ENCODE data around the gene CAMK2D. TPM values are rescaled to one million over a fixed set of nuclear protein-coding genes. Genes with fewer than 3 reads are reported as not detected.

The CAMK2D gene
- total RNA-seq, 3 donors from 2014 or later, result 124 to 136 (median 133) TPM

DNA sequence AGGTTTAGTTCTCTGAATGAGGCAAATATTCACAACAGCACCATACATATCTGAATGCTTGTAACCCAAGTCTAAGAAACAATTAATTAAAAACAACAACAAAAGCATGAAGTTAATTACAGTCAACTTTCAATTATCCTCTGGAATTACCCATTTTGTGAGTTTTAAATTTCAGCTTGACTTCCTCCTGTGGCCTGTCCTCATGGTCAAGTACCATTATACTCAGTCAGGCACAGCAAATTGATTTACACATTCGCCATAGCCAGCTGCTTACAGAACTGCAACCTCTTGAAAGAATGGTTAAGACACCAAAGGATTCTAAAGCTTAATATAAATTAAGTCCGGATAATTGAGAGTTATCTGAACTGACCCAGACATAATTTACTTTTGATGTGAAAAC is 306.5 kb downstream of the CAMK2D start:
- no peak for ATAC-seq
- no peak overlapping the region for H3K4me3 Mint-ChIP-seq
- DNase-seq, result no peak
- H3K4me1 Mint-ChIP-seq (ENCODE audit: low read depth), result peaks cover 12% of the 10 kb centered on the region
- H3K27me3 Mint-ChIP-seq (ENCODE audit: low read depth), result no peaks in the 10 kb centered on the region
- no peaks in the 10 kb centered on the region for H3K9me3 Mint-ChIP-seq
- peaks cover 48% of the 10 kb centered on the region for H3K36me3 Mint-ChIP-seq (ENCODE audit: insufficient read depth)

DNA sequence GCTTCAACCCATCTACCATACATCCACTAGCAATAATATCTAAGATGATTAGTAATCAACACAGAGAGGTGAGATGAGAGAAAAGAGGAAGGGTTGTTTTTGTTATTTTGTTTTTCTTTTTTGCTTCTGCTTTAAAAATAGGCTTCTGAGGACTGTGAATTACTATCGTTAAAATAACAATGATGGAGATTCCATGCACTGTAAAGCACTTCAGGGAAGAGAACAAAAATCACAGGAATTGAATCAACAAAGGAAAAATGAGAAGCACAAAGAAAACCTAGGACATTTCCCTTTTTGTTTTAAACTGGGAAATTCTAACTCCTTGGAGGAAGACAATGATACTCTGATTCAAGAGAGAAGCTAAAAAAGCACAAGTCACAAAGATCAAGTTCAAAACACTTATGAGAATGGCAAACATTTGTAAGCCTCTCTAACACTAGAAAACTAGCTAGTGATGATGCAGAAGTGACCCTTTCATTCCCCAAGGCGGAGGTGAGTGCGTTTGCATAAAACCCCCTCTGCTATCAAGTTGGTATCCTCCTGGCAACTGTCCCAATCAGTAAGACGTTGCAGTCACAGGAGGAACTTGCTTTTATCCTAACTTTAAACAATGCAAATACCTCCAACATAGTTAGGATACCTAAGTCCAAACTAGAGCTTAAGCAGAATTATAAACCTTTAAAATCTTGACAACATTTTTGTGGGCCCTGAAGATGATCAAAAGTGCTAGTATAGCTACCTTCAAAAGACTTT is 308.5 kb downstream of the CAMK2D start:
- H3K4me1 Mint-ChIP-seq (ENCODE audit: low read depth), result peaks cover 12% of the 10 kb centered on the region
- H3K4me3 Mint-ChIP-seq, result no peak overlapping the region
- ATAC-seq (no peak), DNase-seq (no peak)
- no peaks in the 10 kb centered on the region for H3K27me3 Mint-ChIP-seq (ENCODE audit: low read depth)
- peaks cover 46% of the 10 kb centered on the region for H3K36me3 Mint-ChIP-seq (ENCODE audit: insufficient read depth)
- no peaks in the 10 kb centered on the region for H3K9me3 Mint-ChIP-seq

DNA sequence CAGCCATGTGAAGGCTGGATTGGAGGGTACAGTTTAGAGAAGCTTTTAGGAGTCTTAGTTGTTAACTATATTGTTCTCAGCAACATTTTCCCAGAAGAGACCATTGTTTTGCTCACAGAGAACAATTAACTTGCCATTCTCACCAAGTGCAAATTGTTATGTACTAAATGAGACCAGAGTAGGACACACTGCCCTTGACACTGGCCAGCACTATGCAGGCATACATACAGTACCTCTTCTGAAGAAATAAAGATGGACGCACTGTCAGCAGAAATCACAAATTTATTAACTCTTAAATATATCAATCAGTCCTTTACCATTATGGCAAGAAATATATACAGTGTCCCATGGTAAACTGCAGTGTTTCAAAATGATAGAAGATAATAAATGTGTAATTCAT is 309.4 kb downstream of the CAMK2D start:
- Mint-ChIP-seq H3K4me1 (ENCODE audit: low read depth) (peaks cover 12% of the 10 kb centered on the region), H3K36me3 (ENCODE audit: insufficient read depth) (peaks cover 38% of the 10 kb centered on the region), H3K27me3 (ENCODE audit: low read depth) (no peaks in the 10 kb centered on the region), H3K9me3 (no peaks in the 10 kb centered on the region), H3K4me3 (no peak overlapping the region)
- DNase-seq (no peak), ATAC-seq (no peak)

DNA sequence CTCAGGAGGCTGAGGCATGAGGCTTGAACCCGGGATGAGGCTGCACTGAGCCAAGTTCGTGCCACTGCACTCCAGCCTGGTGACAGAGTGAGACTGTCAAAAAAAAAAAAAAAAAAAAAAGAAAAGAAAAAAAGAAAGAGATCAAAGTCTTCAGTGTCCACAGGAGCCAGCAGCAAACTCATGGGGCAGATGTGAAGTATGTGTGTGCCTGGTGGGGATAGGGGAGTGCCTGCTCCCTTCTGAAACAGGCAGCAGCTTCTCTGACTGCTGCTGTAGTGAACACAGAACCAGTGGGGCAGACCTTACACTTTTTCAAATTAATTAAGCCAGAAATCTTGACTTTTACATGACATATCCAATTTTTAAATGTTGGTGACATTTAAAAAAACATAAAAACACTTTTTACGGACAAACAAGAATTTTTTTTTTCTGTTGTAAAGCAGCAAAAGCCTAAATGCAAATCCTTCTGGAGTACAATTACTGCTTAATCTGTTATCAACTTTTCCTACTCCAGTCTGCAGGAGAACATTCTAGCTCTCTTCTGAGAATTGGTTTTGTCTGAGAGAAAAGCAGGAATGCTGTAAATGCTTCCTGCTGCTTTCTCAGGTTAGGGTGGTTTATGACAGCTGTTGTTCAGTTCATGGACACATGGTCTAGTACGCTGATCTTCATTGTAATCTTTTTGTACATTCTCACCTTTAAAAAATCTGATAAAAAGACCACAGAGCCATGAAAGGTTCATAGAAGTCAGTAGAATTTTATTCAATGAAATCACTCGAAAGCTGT is 311.1 kb downstream of the CAMK2D start:
- ATAC-seq, result no peak
- H3K9me3 Mint-ChIP-seq, result peaks cover 3% of the 10 kb centered on the region
- peaks cover 26% of the 10 kb centered on the region for H3K36me3 Mint-ChIP-seq (ENCODE audit: insufficient read depth)
- no peak for DNase-seq
- no peak overlapping the region for H3K4me3 Mint-ChIP-seq
- H3K27me3 Mint-ChIP-seq (ENCODE audit: low read depth), result no peaks in the 10 kb centered on the region
- H3K4me1 Mint-ChIP-seq (ENCODE audit: low read depth), result peaks cover 12% of the 10 kb centered on the region

DNA sequence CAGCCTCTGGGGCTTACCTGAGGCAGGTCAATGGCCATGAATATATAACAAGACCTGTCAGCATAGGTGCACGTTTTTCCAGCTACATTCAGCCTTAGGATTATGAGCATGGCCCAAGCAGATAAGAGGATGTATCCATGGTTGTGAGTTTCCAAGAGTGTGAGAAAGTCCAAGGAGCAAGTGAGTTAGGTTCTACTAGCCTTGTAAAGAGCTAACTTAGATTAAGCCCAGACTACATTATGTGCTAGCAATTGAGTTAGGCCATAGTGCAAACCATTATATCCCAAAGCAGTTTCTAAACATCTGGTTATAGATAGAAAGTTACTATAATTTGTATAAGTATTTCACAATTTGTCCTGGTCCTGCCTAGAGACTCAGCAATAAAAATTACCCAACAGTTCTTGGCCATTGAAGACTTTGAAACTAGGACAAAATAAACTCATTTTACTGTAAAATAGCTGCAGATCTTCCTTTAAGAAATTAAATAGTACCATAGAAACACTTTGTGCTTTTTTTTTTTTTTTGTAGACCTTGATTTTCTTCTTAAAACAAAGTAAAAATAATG is 312.0 kb downstream of the CAMK2D start:
- no peak for DNase-seq
- Mint-ChIP-seq H3K4me3 (no peak overlapping the region), H3K4me1 (ENCODE audit: low read depth) (peaks cover 12% of the 10 kb centered on the region), H3K36me3 (ENCODE audit: insufficient read depth) (peaks cover 25% of the 10 kb centered on the region), H3K27me3 (ENCODE audit: low read depth) (no peaks in the 10 kb centered on the region), H3K9me3 (peaks cover 3% of the 10 kb centered on the region)
- no peak for ATAC-seq

DNA sequence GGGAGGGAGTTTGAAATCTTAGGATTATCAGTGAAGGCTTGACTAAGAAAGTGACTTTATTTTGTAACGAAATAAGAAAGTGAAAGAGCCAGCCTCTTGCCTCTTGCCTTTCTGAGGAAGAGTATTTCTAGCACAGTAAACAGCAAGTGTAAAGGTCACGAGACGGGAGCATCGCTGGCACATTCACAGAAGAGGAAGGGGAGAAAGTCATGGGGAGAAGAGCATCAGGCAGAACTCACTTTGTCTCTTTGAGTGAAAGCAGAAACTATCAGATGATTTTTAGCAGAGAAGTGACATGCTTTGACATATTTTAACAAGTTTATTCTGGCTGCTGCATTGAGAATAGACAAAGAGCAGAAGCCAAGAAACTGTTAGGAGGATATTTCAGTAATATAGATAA is 313.8 kb downstream of the CAMK2D start:
- no peaks in the 10 kb centered on the region for H3K27me3 Mint-ChIP-seq (ENCODE audit: low read depth)
- ATAC-seq (peak; percentile 16 to 72), DNase-seq (no peak)
- H3K4me1 Mint-ChIP-seq (ENCODE audit: low read depth), result peaks cover 9% of the 10 kb centered on the region
- peaks cover 13% of the 10 kb centered on the region for H3K36me3 Mint-ChIP-seq (ENCODE audit: insufficient read depth)
- peaks cover 3% of the 10 kb centered on the region for H3K9me3 Mint-ChIP-seq
- H3K4me3 Mint-ChIP-seq, result no peak overlapping the region

DNA sequence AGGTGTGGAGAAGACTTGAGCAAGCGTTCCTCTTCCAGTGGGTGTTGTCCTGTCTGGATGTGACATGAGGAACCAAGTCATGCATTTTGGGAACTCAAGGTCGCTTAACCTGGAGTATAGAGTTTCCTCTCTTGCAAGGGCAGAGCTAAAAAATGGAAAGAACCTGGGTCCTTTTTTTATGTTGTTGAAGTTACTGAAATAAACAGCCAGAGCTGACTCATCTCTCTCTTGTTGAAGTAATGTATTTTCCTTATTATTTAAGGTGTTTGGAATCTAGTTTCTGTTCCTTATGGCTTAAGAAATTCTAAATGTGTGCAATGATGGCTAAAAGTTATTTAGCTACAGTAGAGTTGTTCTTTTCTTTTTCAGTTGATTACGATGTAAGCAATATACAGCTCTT is 314.5 kb downstream of the CAMK2D start:
- no peak for DNase-seq
- Mint-ChIP-seq H3K36me3 (ENCODE audit: insufficient read depth) (peaks cover 11% of the 10 kb centered on the region), H3K9me3 (peaks cover 3% of the 10 kb centered on the region), H3K4me3 (no peak overlapping the region), H3K27me3 (ENCODE audit: low read depth) (peaks cover 2% of the 10 kb centered on the region), H3K4me1 (ENCODE audit: low read depth) (peaks cover 9% of the 10 kb centered on the region)
- no peak for ATAC-seq

DNA sequence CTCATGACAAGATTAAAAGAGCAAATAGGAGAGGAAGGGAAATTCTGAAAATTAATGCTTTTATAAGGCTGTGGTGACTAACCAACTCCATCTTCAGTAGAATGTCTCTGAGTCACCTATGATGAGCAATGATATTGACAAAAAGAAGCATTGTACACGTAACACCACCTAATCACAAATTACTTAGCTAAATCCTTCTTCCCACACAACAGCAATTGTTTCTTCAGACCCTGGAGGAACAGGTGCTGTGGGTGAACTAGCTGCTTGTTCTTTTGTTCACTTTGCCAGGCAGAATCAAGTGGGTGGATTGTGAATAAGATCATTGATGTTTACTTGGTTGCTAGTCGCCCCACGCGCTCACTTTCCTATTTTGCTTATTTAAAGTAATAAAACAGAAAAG is 315.5 kb downstream of the CAMK2D start:
- Mint-ChIP-seq H3K27me3 (ENCODE audit: low read depth) (peaks cover 2% of the 10 kb centered on the region), H3K4me3 (peak overlapping the region; percentile 48), H3K36me3 (ENCODE audit: insufficient read depth) (peaks cover 2% of the 10 kb centered on the region), H3K9me3 (peaks cover 3% of the 10 kb centered on the region), H3K4me1 (ENCODE audit: low read depth) (peaks cover 9% of the 10 kb centered on the region)
- DNase-seq, result peak; percentile 12
- peak; percentile 77 to 85 for ATAC-seq

DNA sequence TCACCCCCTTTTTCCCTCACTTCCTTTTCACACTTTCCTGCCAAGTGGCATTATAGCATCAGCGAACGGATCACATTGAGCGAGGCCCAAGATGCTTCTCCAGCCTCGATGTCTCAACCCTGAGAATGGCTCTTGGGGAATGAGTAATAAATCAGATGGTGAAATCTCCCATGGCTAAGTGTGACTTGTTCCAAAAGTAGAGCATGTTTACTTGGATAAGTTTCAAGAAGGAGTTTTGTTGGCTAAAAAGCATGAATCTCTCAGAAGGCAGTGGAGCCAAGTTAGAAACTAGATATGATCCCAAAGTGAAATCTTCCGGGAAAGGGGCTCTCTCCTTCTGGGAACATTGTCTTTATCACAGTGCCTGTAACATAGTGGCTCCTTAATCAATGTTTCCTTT is 316.3 kb downstream of the CAMK2D start:
- H3K4me1 Mint-ChIP-seq (ENCODE audit: low read depth), result peaks cover 9% of the 10 kb centered on the region

DNA sequence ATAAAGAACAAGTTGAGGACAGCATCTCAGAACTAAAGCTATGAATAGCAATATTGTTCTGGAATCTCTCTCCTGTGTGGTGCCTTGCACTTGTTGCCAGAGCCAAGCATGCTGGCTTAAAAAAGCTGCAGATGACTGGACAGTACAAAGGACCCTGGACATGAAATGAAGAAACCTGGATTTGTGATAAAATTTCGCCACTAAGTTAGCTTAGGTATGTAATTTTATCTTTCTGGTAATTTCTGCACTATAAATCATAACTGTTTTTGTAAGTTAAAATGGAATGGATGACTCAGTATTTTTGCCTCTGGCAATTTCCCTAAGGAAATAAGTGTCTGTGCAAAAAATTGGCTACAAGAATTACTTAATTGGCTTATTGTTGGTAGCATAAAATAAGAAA is 317.2 kb downstream of the CAMK2D start:
- DNase-seq, result no peak
- ATAC-seq, result no peak
- Mint-ChIP-seq H3K27me3 (ENCODE audit: low read depth) (peaks cover 2% of the 10 kb centered on the region), H3K4me3 (no peak overlapping the region), H3K36me3 (ENCODE audit: insufficient read depth) (peaks cover 2% of the 10 kb centered on the region), H3K4me1 (ENCODE audit: low read depth) (peaks cover 9% of the 10 kb centered on the region), H3K9me3 (peaks cover 3% of the 10 kb centered on the region)

More for the DNA sequence above, 316.3 kb downstream of the CAMK2D start:
- Mint-ChIP-seq H3K27me3 (ENCODE audit: low read depth) (peaks cover 2% of the 10 kb centered on the region), H3K9me3 (peaks cover 3% of the 10 kb centered on the region), H3K36me3 (ENCODE audit: insufficient read depth) (peaks cover 2% of the 10 kb centered on the region), H3K4me3 (no peak overlapping the region)
- ATAC-seq, result no peak
- no peak for DNase-seq

DNA sequence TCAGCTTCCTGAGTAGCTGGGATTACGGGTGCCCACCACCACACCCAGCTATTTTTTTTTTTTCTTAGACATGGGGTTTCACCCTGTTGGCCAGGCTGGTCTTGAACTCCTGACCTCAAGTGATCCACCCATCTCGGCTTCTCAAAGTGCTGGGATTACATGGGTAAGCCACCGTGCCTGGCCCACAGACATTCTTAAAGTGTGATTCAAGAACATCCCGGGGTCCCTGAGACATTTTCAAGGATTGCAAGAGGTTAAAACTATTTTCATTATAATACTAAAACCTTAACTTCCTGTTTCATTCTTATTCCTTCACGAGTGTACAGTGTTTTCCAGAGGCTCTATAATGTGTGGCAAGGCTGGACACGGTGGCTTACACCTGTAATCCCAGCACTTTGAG is 318.7 kb downstream of the CAMK2D start:
- peaks cover 2% of the 10 kb centered on the region for H3K27me3 Mint-ChIP-seq (ENCODE audit: low read depth)
- DNase-seq, result no peak
- peaks cover 2% of the 10 kb centered on the region for H3K36me3 Mint-ChIP-seq (ENCODE audit: insufficient read depth)
- no peak overlapping the region for H3K4me3 Mint-ChIP-seq
- peaks cover 9% of the 10 kb centered on the region for H3K4me1 Mint-ChIP-seq (ENCODE audit: low read depth)
- H3K9me3 Mint-ChIP-seq, result peaks cover 3% of the 10 kb centered on the region
- ATAC-seq, result no peak

DNA sequence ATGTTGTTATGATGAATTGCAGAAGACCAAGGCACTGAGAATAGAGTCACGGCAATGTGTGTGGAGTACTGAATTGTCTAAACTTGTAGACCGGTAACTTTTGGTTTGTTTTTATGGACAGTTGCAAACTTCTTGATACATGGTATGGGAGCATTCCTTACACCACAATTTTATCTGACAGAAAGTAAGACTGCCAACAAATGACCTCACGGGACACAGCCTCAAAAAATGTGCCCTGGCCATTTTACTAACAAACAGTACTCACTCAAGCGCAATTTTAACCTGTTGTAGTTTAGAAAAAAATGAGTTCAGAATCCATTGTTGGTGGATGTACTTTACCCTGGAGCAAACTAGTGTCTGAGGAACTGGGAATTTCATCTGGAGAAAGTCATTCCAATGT is 321.2 kb downstream of the CAMK2D start:
- no peak for ATAC-seq
- Mint-ChIP-seq H3K9me3 (no peaks in the 10 kb centered on the region), H3K4me3 (no peak overlapping the region), H3K36me3 (ENCODE audit: insufficient read depth) (no peaks in the 10 kb centered on the region), H3K27me3 (ENCODE audit: low read depth) (peaks cover 2% of the 10 kb centered on the region), H3K4me1 (ENCODE audit: low read depth) (peaks cover 21% of the 10 kb centered on the region)
- DNase-seq, result no peak

DNA sequence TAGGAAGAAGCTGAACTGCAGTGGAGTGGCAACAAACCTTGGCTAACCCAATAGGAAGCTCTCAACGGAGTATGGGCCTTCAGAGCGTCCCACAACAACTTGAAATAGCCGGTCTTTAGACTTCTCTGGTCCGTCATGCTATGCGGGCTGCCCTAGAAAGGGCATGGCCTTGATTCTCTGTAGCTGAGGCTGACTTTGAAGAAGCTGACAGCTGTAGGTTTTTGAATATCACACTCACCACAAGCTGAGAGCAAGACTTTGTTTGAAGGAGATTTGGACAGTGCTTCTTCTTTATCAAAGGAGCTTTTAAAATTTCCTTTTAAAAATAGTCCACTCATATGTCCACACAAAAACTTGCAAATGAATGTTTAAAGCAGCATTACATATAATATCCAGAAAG is 322.9 kb downstream of the CAMK2D start:
- ATAC-seq, result no peak
- peaks cover 2% of the 10 kb centered on the region for H3K27me3 Mint-ChIP-seq (ENCODE audit: low read depth)

DNA sequence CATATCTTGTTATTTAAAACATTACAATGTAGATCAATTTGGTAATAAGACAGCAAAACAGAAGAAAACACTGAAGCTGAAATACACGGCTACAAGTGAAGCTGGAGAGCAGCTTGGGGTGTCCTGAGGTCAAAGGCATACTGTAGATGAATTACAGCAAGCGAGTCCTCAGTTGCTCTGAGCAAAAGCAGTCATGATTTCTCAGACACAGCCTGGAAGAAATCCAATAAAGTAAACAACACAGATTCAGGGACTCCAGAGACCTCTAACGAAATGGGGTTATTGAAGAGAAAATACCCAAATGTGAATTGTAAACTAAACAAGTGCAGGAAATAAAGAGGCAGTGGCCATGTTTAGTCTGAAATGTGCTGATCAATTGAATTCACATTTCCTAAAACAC is 324.4 kb downstream of the CAMK2D start:
- peaks cover 11% of the 10 kb centered on the region for H3K4me1 Mint-ChIP-seq (ENCODE audit: low read depth)
- H3K4me3 Mint-ChIP-seq, result no peak overlapping the region
- no peak for DNase-seq
- H3K36me3 Mint-ChIP-seq (ENCODE audit: insufficient read depth), result no peaks in the 10 kb centered on the region
- H3K9me3 Mint-ChIP-seq, result no peaks in the 10 kb centered on the region
- ATAC-seq, result no peak
- H3K27me3 Mint-ChIP-seq (ENCODE audit: low read depth), result peaks cover 3% of the 10 kb centered on the region

More for the DNA sequence above, 322.9 kb downstream of the CAMK2D start:
- Mint-ChIP-seq H3K4me3 (no peak overlapping the region), H3K36me3 (ENCODE audit: insufficient read depth) (no peaks in the 10 kb centered on the region), H3K4me1 (ENCODE audit: low read depth) (peaks cover 11% of the 10 kb centered on the region), H3K9me3 (no peaks in the 10 kb centered on the region)
- DNase-seq, result no peak

All from activated T-cell treated with anti-CD3 and anti-CD28 coated beads, Interleukin-2, amount 50 U/mL, for 4 hours (primary cell).